Nephron progenitor cell (in vitro differentiated cells): ENCODE results near the gene ZNF555.
"Not testable (repeated sequence)": the region's sequence is repeated elsewhere in the genome, so short reads cannot be mapped to it uniquely, and the experiment has no call there.

ENCODE experiments used
- DNase-seq: peaks from one replicate; pipeline ENCODE4 v3.0.0; 2021
- H3K27ac Mint-ChIP-seq: 2 replicates; pipeline ENCODE4 v1.8.0; 2021; ENCODE audit warnings: mild to moderate bottlenecking, moderate library complexity, mixed read lengths
- H3K27me3 Mint-ChIP-seq: 2 replicates; pipeline ENCODE4 v1.8.0; 2021; ENCODE audit warnings: mild to moderate bottlenecking, low read depth, mixed read lengths; ENCODE audit not compliant: poor library complexity
- H3K36me3 Mint-ChIP-seq: 2 replicates; pipeline ENCODE4 v1.8.0; 2021; ENCODE audit warnings: low read depth, mixed read lengths
- H3K4me1 Mint-ChIP-seq: 2 replicates; pipeline ENCODE4 v1.8.0; 2021; ENCODE audit warnings: mixed read lengths
- H3K4me3 Mint-ChIP-seq: 2 replicates; pipeline ENCODE4 v1.8.0; 2021; ENCODE audit warnings: mild to moderate bottlenecking, moderate library complexity, mixed read lengths
- H3K9me3 Mint-ChIP-seq: 2 replicates; pipeline ENCODE4 v1.8.0; 2021; ENCODE audit warnings: mild to moderate bottlenecking, moderate library complexity, mixed read lengths
- TF ChIP-seq, protein P1 (sequence below): fragments of 200-600 bp; sonication (generic); IDR thresholded peaks from 2 replicates; pipeline ENCODE4 v1.5.0; 2021; ENCODE audit warnings: antibody characterized with exemption

ZNF555 gene

DNA sequence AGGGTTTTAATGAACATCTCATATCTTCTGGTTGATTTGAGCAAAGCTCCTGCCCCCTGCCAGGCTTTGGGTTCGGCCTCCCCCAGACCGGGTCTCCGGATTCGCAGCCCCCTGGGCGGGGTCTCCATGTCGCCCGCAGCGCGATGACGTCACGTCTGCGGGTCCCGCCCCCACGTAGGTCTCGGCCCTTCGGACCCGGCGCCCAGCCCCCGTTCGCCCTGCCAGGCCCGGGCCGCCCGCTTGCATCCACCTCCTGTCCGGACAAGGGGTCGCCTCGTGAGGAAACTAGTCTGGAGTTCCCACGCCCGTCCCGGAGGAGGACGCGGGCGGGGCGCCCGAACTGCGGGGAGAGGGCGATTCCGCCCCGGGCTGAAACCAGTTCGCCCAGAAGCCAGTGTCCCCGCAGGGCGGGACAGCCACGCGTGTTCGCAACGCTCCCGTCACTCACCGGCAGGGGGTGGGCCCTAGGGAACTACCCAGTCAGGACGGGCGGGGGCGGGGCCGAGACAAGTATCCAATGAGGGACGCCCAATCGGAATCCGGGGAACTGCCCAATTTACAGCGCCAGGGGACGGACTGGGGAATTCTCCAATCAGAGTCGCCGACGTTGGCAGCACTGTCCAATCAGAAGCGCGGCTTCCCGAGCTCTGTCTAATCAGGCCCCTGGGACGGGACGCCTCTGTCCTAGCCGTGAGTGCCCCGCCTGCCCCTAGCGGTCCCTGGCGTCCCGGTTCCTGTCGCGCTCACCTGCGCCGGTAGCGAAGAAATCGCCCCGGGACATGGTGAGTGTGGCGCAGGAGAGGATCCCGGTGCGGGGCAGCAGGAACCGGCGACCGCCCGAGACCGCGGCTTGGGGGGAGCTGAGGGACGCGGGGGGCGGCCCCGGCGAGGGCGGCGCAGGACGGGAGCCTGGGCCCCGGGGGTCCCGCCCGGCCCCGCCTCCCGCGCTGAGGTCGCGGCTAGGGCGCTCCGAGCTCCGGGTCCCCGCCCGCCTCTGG, at the start of gene ZNF555:
Gene ZNF555 (plus strand): TSS at position 682 of the 998 bp plus-strand sequence. CDS start 98 bp downstream, at position 780.
- Mint-ChIP-seq H3K4me3 (peak within 1 kb of the TSS; percentile 88), H3K4me1 (peaks cover 8% of the 10 kb centered on the region), H3K27me3 (peaks cover 10% of the 10 kb centered on the region), H3K9me3 (peaks cover 93% of the 10 kb centered on the region), H3K36me3 (peaks cover 81% of the 10 kb centered on the region), H3K27ac (no peak within 1 kb of the TSS)
- peak; percentile 96 for DNase-seq
- TF ChIP-seq, protein P1, sequence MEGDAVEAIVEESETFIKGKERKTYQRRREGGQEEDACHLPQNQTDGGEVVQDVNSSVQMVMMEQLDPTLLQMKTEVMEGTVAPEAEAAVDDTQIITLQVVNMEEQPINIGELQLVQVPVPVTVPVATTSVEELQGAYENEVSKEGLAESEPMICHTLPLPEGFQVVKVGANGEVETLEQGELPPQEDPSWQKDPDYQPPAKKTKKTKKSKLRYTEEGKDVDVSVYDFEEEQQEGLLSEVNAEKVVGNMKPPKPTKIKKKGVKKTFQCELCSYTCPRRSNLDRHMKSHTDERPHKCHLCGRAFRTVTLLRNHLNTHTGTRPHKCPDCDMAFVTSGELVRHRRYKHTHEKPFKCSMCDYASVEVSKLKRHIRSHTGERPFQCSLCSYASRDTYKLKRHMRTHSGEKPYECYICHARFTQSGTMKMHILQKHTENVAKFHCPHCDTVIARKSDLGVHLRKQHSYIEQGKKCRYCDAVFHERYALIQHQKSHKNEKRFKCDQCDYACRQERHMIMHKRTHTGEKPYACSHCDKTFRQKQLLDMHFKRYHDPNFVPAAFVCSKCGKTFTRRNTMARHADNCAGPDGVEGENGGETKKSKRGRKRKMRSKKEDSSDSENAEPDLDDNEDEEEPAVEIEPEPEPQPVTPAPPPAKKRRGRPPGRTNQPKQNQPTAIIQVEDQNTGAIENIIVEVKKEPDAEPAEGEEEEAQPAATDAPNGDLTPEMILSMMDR, result peak; percentile 36

DNA sequence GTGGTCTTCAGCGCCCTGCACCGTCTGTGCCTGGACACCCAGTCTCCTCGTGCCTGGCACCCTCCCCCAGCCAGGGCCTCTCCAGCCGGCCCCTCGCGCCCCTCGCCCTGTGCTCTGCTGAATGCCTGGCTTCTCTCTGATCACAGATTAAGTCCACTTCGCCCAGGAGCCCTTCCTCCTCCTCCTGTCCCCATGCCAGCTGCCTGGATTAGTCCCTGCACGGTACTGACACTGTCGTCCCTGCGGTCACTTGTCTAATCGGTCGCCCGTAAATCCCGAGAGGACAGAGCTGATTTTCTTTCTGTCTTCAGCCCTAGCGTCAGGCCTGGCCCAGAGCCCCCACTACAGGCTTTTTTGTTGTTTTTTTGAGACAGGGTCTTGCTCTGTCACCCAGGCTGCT, 49.4 kb upstream of the ZNF555 start:
- Mint-ChIP-seq H3K36me3 (peaks cover 58% of the 10 kb centered on the region), H3K27me3 (peaks cover 3% of the 10 kb centered on the region)

DNA sequence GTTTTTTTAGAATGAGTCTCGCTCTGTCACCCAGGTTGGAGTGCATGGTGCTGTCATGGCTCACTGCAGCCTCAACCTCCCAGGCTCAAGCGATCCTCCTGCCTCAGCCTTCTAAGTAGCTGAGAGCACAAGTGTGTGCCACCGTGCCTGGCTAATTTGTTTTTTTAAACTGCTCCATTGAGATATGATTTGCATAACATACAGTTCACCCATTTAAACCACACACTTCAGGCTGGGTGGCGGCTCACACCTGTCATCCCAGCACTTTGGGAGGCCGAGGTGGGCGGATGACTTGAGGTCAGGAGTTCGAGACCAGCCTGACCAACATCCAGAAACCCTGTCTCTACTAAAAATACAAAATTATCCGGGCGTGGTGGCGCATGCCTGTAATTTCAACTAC, 48.6 kb upstream of the ZNF555 start:
- not testable (repeated sequence) for H3K27me3 Mint-ChIP-seq, H3K9me3 Mint-ChIP-seq, DNase-seq, H3K4me3 Mint-ChIP-seq, H3K4me1 Mint-ChIP-seq, H3K27ac Mint-ChIP-seq
- H3K36me3 Mint-ChIP-seq, result peaks cover 55% of the 10 kb centered on the region

More for the DNA sequence above, 49.4 kb upstream of the ZNF555 start:
- Mint-ChIP-seq H3K4me1 (peaks cover 16% of the 10 kb centered on the region), H3K9me3 (no peaks in the 10 kb centered on the region), H3K4me3 (no peak overlapping the region), H3K27ac (peak overlapping the region; percentile 92)
- DNase-seq, result no peak
- TF ChIP-seq, protein P1, result no peak

DNA sequence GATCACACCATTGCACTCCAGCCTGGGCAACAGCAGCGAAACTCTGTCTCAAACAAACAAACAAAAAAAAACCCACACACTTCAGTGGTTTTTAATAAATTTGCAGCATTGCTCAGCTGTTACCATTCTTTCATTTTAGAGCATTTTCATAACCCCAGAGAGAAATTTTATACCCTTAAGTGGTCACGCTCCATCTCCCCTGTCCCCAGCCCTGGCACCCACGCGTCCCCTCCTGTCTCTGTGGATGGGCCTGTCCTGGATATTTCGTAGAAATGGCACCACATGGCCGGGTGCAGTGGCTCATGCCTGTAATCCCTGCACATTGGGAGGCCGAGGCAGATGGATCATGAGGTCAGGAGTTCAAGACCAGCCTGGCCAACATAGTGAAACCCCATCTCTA, 48.1 kb upstream of the ZNF555 start:
- peaks cover 3% of the 10 kb centered on the region for H3K27me3 Mint-ChIP-seq
- H3K36me3 Mint-ChIP-seq, result peaks cover 51% of the 10 kb centered on the region
- H3K4me1 Mint-ChIP-seq, result peaks cover 3% of the 10 kb centered on the region
- no peak for DNase-seq
- no peak overlapping the region for H3K4me3 Mint-ChIP-seq
- TF ChIP-seq, protein P1, result no peak
- no peak overlapping the region for H3K27ac Mint-ChIP-seq
- no peaks in the 10 kb centered on the region for H3K9me3 Mint-ChIP-seq

DNA sequence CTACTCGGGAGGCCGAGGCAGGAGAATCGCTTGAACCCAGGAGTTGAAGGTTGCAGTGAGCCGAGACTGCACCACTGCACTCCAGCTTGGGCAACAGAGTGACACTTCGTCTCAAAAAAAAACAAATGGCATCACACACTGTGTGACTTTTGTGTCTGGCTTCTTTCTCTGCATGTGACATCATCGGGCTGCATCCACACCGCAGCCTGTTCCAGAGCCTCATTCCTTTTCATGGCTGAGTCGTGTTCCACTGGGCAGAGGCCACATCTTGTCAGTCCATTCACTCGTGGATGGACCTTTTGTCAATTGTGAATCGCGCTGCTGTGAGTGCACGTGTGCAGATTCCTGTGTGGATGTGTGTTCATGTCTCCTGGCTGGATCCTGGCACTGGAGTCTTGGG, 47.7 kb upstream of the ZNF555 start:
- Mint-ChIP-seq H3K9me3 (no peaks in the 10 kb centered on the region), H3K4me3 (no peak overlapping the region), H3K4me1 (no peaks in the 10 kb centered on the region), H3K27me3 (no peaks in the 10 kb centered on the region), H3K27ac (no peak overlapping the region), H3K36me3 (peaks cover 48% of the 10 kb centered on the region)
- TF ChIP-seq, protein P1, result no peak
- no peak for DNase-seq

DNA sequence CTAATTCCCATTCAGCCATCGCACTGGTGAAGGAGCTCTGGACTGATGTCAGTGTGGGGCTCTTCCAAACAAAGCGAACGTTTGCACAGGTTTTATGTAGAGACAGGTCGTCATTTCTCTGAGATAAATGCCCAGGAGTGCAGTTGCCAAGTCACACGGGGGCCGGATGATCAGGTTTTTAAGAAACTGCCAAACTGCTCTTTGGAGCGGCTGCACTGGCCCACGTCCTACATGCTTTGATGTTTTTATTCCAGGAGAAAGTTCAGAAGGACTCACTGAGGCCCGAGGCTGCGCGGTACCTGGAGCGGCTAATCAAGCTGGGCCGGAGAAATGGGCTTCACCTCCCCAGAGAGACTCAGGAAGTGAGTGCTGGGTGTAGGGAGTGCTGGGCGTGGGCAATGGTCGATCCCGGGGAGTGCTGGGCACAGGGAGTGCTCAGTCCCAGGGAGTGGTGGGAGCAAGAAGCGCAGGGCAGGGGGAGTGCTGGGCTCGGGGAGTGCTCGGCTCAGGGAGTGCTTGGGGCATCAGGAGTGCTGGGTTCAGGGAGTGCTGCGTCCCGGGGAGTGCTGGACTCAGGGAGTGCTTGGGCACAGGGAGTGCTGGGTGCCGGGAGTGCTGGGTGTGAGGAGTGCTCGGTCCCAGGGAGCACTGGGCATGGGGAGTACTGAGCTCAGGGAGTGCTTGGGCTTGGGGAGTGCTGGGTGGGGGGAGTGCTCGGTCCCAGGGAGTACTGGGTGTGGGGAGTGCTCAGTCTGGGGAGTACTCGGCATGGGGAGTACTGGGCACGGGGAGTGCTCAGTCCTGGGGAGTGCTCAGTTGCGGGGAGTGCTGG, 45.2 kb upstream of the ZNF555 start:
- DNase-seq, result no peak
- Mint-ChIP-seq H3K27me3 (no peaks in the 10 kb centered on the region), H3K4me3 (no peak overlapping the region), H3K36me3 (peaks cover 44% of the 10 kb centered on the region), H3K4me1 (no peaks in the 10 kb centered on the region), H3K27ac (no peak overlapping the region), H3K9me3 (no peaks in the 10 kb centered on the region)
- TF ChIP-seq, protein P1, result no peak
